Sciatic nerve (tissue), 2 donors: ENCODE measurements around the gene FBH1. TPM values are rescaled to one million over a fixed set of nuclear protein-coding genes. Genes with fewer than 3 reads are reported as not detected.
"Not testable (repeated sequence)": the region's sequence is repeated elsewhere in the genome, so short reads cannot be mapped to it uniquely, and the experiment has no call there.

ENCODE experiments used
- ATAC-seq: fragments of 200-7000 bp; cut with Tn5 transposase; one replicate; pipeline ENCODE4 v1.9.1; 2020; ENCODE audit warnings: mild to moderate bottlenecking, moderate library complexity
- DNase-seq: peaks from one replicate; pipeline ENCODE4 v3.0.0-alpha.2; 2020; ENCODE audit warnings: low spot score
- intact Hi-C: fragments of 100-400 bp; cut with DNase I; formaldehyde crosslinking; loops from one replicate; pipeline ENCODE4 v1.14.2; 2022
- total RNA-seq: library from RNA; stranded (reverse); fragmentation: NEBNext Ultra II Directional; extraction: Animal tissue kit (Norgen Biotek cat#: 25700); gene quantifications from one replicate; pipeline ENCODE4 v1.2.1, GENCODE V29; 2021
- donor health status: DM: no; HTN: no; CAD: no.
- donor health status: DM: no; HTN: no; CAD: no.

The FBH1 gene
- total RNA-seq, 1 donor from 2014 or later = 85.3 TPM

- no peak for DNase-seq
- ATAC-seq = no peak
- intact Hi-C loops = no loop called here
Observed at GRCh38 chr10:5869156-5869555, 20.9 kb upstream of the FBH1 start.

DNA sequence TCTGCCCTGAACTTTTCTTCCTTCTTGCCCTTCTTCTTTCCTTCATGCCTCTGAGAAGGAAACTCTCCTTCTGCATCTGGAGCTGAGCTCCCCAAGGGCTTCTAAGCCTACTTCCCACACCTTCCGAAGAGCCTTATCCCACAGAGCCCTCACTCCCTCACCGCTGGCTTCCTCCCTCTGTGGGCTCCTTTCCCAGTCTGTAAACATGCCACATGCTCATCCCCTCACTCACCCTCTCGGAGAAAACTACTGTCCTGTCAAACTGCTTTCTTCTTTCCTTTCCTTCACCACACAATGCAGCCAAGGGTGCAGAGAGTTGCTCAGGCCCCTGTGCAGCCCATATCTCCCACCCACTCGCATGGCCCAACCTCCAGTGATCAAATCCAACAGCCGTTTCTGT is 18.4 kb upstream of the FBH1 start:
- ATAC-seq = no peak
- intact Hi-C loops = loop anchor here (10.0 kb wide), 1 partner anchor 187 kb away; the partner anchor contains the start of gene TASOR2
- no peak for DNase-seq

DNA sequence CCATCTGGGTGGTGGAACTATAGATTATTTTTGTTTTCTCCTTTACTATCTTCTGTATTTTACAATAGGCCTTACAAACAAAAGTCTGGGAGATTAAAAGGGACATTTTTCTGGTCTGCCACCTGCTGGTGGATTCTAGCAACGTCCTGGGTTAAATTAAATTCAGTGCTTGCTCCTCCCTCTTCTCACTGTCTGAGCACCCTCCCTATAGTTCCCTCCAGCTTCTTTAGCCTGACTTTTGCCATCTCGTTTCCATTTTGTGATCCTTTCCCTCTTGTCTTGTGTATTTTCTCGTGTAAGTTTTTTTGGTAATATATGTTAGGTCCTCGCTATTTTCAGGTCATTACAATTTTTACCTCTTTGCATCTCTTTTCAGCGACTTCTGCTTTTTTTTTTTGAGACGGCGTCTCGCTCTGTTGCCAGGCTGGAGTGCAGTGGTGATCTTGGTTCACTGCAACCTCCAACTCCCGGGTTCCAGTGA is 16.5 kb upstream of the FBH1 start:
- DNase-seq = peak; percentile 82
- intact Hi-C loops = loop anchor here (10.0 kb wide), 1 partner anchor 189 kb away; the partner anchor contains the start of gene TASOR2
- ATAC-seq = peak; percentile 55

GRCh38 chr10:5876181-5876768 is 13.8 kb upstream of the FBH1 start:
- ATAC-seq (peak; percentile 91), DNase-seq (no peak)
- intact Hi-C loops = loop anchor here (10.0 kb wide), 1 partner anchor 191 kb away; the partner anchor contains the start of gene TASOR2

- intact Hi-C loops = loop anchor here (10.0 kb wide), 1 partner anchor 192 kb away; the partner anchor contains the start of gene TASOR2
- DNase-seq, ATAC-seq: not testable (repeated sequence)
Observed at GRCh38 chr10:5877041-5877440, 13.0 kb upstream of the FBH1 start.

DNA sequence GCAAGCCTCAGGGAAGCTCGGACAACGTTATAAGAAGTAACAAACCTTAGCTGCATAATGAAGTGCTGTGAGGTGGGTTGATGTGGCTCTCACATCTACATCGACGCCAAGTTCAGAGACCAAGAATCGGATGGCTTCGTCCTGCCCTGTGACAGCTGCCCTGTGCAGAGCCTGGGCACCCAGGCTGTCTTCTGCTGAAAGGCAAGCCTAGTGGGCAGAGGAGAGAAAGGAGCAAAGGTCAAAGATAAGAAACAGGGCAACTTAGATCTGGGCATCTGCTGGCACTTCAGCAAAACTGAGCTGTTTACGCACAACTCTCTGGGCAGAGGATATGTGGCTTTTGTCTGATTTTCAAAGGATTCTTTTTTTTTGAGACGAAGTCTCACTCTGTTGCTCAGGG is 7.1 kb upstream of the FBH1 start:
- no peak for ATAC-seq
- intact Hi-C loops = loop anchor here (10.0 kb wide), 1 partner anchor 68 kb away; the partner anchor contains the start of gene GDI2
- DNase-seq = no peak

- no peak for DNase-seq
- intact Hi-C loops = loop anchor here (10.0 kb wide), 1 partner anchor 71 kb away; the partner anchor contains the start of gene GDI2
- ATAC-seq = no peak
Observed at GRCh38 chr10:5885619-5886018, 4.4 kb upstream of the FBH1 start.

GRCh38 chr10:5887029-5887428 is 3.0 kb upstream of the FBH1 start:
- no peak for DNase-seq
- intact Hi-C loops = loop anchor here (10.0 kb wide), 1 partner anchor 72 kb away; the partner anchor contains the start of gene GDI2
- no peak for ATAC-seq

- DNase-seq (no peak), ATAC-seq (no peak)
- intact Hi-C loops = loop anchor here (10.0 kb wide), 1 partner anchor 73 kb away; the partner anchor contains the start of gene GDI2
Observed at GRCh38 chr10:5887641-5888040, 2.4 kb upstream of the FBH1 start.

DNA sequence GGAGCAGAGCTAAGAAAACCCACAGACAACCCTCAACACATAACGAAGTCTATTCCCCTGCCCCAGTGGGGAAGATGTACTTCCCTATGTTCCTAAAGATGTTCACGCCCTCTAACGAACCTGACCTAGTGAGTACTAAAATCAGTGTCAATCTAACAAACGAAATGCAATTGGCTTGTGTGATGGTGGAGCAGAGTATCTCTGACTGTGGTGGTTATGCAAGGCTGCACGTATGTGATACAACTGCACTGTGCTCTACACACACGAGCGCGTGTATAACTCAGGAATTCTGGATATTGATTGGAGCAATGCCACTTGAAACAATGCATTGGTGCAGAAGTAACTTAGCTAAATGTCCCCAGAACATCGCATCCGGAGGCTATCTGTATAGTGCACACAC is 1.7 kb upstream of the FBH1 start:
- DNase-seq = no peak
- intact Hi-C loops = loop anchor here (10.0 kb wide), 1 partner anchor 74 kb away; the partner anchor contains the start of gene GDI2
- no peak for ATAC-seq

- ATAC-seq (no peak), DNase-seq (no peak)
- intact Hi-C loops = loop anchor here (10.0 kb wide), 1 partner anchor 74 kb away; the partner anchor contains the start of gene GDI2
Observed at GRCh38 chr10:5888843-5889623, 1.0 kb upstream of the FBH1 start.

DNA sequence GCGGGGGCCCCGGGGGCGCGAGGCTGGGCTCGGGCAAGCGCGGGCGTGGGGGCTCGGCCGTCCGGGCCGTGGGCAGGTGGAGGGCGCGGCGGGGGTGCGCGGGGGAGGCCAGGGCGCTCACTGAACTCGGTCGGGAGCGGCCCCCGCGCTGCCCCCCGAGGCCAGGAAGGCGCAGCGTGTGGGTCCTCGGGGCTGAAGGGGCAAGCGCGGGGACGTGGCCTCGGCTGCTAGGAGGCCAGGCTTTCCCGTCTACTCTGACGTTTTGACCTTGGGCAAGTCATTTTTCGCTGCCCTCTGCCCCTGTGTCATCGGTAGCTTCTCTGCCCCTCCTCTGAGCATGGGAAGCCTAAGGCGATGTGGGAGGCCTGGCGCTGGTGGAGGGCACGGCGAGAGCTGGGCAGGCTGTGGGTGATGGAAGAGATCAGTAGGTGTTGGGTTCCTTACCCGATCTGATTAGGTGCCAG is 441 bp downstream of the FBH1 start:
- intact Hi-C loops = no loop called here
- DNase-seq (no peak), ATAC-seq (no peak)

DNA sequence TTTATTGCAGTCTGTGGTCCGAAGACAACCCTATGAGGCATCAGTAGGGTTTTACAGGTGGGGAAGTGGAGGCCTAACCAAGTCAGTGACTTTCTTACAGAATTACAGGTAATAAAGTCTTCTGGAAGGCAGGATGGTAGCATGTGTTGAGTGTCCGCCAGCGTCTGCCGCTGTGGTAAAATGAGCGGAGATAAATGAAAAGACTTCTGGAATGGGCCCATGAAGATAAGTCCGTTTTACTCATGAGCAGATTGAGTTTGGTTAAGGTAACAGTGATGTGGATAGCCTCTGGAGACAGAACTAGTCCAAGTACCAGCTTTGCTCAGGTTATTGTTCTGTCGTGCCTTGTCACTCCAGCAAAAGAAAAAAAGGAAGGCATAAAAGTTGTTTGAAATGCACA is 966 bp downstream of the FBH1 start:
- intact Hi-C loops = no loop called here
- no peak for ATAC-seq
- DNase-seq = no peak

GRCh38 chr10:5892007-5892406 is 2.0 kb downstream of the FBH1 start:
- intact Hi-C loops = no loop called here
- no peak for ATAC-seq

DNA sequence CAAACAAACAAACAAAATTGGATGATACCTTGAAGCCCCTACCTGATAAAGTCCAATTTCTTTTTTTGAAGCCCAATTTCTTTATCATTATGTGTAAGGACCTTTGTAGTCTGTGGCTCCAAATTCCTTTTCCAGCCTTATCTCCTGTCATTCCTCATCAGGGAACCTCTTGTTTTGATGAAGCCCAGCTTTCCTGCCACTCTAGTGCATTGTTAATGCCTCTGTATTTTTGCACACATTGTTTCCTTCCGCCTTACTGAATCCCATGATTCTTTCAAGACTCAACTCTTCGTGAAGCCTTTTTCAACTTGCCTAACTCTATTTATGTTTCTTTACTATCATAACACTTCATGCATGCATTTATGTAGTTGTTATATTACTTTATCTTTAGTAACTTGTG is 3.3 kb downstream of the FBH1 start:
- no peak for ATAC-seq
- intact Hi-C loops = no loop called here
- DNase-seq = no peak

More at GRCh38 chr10:5892007-5892406, 2.0 kb downstream of the FBH1 start:
- no peak for DNase-seq

GRCh38 chr10:5894403-5894802 is 4.4 kb downstream of the FBH1 start:
- DNase-seq (no peak), ATAC-seq (no peak)
- intact Hi-C loops = no loop called here

- intact Hi-C loops = no loop called here
- no peak for DNase-seq
- ATAC-seq = no peak
Observed at GRCh38 chr10:5894873-5895272, 4.8 kb downstream of the FBH1 start.

GRCh38 chr10:5895365-5895764 is 5.3 kb downstream of the FBH1 start:
- no peak for DNase-seq
- ATAC-seq = no peak
- intact Hi-C loops = no loop called here

GRCh38 chr10:5895804-5896203 is 5.8 kb downstream of the FBH1 start:
- intact Hi-C loops = no loop called here
- DNase-seq = no peak
- ATAC-seq = no peak
